Muscle layer of colon (tissue), 2 donors: ENCODE results near the gene MZF1.

ENCODE experiments used
- H3K27ac ChIP-seq: one replicate; pipeline ENCODE4 v1.7.0; 2013; ENCODE audit warnings: low read depth, mild to moderate bottlenecking, low read length, moderate library complexity
- H3K27me3 ChIP-seq, 2 donors: one replicate each; pipeline ENCODE4 v1.7.0; 2013; ENCODE audit warnings: low read length in 2 of 2, mild to moderate bottlenecking in 2 of 2; ENCODE audit not compliant: insufficient read depth in 2 of 2, control insufficient read depth in 1 of 2
- H3K36me3 ChIP-seq: one replicate; pipeline ENCODE4 v1.7.0; 2013; ENCODE audit warnings: mild to moderate bottlenecking, low read length; ENCODE audit not compliant: insufficient read depth
- H3K4me1 ChIP-seq: one replicate; pipeline ENCODE4 v1.7.0; 2013; ENCODE audit warnings: mild to moderate bottlenecking, low read length; ENCODE audit not compliant: insufficient read depth
- H3K4me3 ChIP-seq, 2 donors: one replicate each; pipeline ENCODE4 v1.7.0; 2013; ENCODE audit warnings: low read length in 2 of 2, low read depth in 1 of 2, mild to moderate bottlenecking in 1 of 2, moderate library complexity in 1 of 2
- H3K9ac ChIP-seq: one replicate; pipeline ENCODE4 v1.7.0; 2013; ENCODE audit warnings: low read length
- H3K9me3 ChIP-seq: one replicate; pipeline ENCODE4 v1.7.0; 2013; ENCODE audit warnings: mild to moderate bottlenecking, low read length
- donor health status: abdominal sarcoma.
- donor health status: Adenocarcinoma of cecum.

Gene MZF1

GRCh38 chr19:58520257-58520599, 52.9 kb downstream of the MZF1 start:
- no peaks in the 10 kb centered on the region for H3K27me3 ChIP-seq
- H3K36me3 ChIP-seq: peaks cover 19% of the 10 kb centered on the region
- peak overlapping the region; percentile 84 to 99 for H3K4me3 ChIP-seq
- H3K9ac ChIP-seq: peak overlapping the region; percentile 88
- H3K9me3 ChIP-seq: no peaks in the 10 kb centered on the region
- peaks cover 33% of the 10 kb centered on the region for H3K4me1 ChIP-seq
- H3K27ac ChIP-seq: peak overlapping the region; percentile 93

DNA sequence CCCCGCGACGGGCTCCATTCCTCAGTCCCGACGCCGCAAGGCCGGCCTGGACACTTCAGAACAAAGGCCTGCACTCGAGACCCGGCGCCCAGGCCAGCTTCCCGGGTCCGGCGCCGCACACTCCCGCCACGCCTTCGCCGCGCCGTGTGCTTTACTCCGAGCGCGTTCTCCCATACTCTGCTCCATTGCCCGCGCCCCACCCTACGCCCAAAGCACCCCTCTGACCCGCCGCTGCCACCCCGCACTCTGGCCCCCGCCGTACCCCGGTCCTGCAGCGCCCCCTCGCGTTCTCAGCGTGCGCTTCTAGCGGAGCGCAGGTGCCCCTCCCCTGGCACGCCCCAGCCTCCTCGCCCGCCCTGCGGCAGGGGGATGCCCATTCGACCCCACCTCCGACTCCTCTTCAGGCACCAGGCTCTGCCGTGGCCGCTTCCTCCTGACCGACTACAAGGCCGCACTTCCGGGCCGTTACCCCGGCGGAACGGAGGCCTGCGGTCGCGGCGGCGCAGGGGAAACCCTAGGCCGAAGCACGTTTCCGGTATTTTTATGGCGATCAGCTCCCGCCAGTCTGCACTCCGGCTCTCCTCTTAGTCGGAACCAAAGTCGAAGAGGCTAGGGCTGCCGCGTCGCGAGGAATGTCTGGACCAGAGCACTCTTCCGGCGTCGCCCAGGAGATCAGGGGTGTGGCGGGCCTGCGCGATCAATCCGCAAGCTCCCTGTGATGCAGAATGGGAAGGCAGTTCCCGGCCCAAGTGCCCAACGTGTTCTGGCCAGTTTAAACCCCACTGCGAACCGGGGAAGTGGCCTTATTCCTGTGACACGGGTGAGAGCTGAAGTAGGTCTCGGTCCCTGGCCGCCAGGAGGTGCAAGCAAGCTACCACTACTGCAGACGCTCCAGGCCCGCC, 53.5 kb downstream of the MZF1 start, which contains the start of gene ZBTB45:
ZBTB45 (minus strand) TSS at position 456 of the 902 bp plus-strand sequence. CDS start 2,137 bp downstream, outside the sequence.
- peak within 1 kb of the TSS; percentile 84 to 99 for H3K4me3 ChIP-seq
- peak within 1 kb of the TSS; percentile 88 for H3K9ac ChIP-seq
- peaks cover 19% of the 10 kb centered on the region for H3K36me3 ChIP-seq
- H3K9me3 ChIP-seq: no peaks in the 10 kb centered on the region
- no peaks in the 10 kb centered on the region for H3K27me3 ChIP-seq
- peak within 1 kb of the TSS; percentile 93 for H3K27ac ChIP-seq
- H3K4me1 ChIP-seq: peaks cover 36% of the 10 kb centered on the region

- H3K27me3 ChIP-seq: no peaks in the 10 kb centered on the region
- peak overlapping the region; percentile 93 for H3K27ac ChIP-seq
- peak overlapping the region; percentile 88 for H3K9ac ChIP-seq
- no peaks in the 10 kb centered on the region for H3K9me3 ChIP-seq
- peaks cover 39% of the 10 kb centered on the region for H3K4me1 ChIP-seq
- peak overlapping the region; percentile 84 to 99 for H3K4me3 ChIP-seq
- peaks cover 19% of the 10 kb centered on the region for H3K36me3 ChIP-seq
Observed at GRCh38 chr19:58519087-58519354, 54.1 kb downstream of the MZF1 start.

GRCh38 chr19:58518256-58519086, 54.7 kb downstream of the MZF1 start:
- H3K9ac ChIP-seq: peak overlapping the region; percentile 88
- H3K4me1 ChIP-seq: peaks cover 43% of the 10 kb centered on the region
- H3K4me3 ChIP-seq: peak overlapping the region; percentile 84 to 99
- H3K9me3 ChIP-seq: no peaks in the 10 kb centered on the region
- no peaks in the 10 kb centered on the region for H3K27me3 ChIP-seq
- peaks cover 19% of the 10 kb centered on the region for H3K36me3 ChIP-seq
- peak overlapping the region; percentile 93 for H3K27ac ChIP-seq

- Histone ChIP-seq H3K9ac (no peak overlapping the region), H3K27ac (no peak overlapping the region), H3K36me3 (peaks cover 19% of the 10 kb centered on the region), H3K9me3 (no peaks in the 10 kb centered on the region), H3K4me1 (peaks cover 46% of the 10 kb centered on the region), H3K27me3 (no peaks in the 10 kb centered on the region), H3K4me3 (no peak overlapping the region)
Observed at GRCh38 chr19:58516964-58517833, 55.9 kb downstream of the MZF1 start.

GRCh38 chr19:58516246-58516836, 56.8 kb downstream of the MZF1 start:
- H3K27me3 ChIP-seq: no peaks in the 10 kb centered on the region
- no peaks in the 10 kb centered on the region for H3K9me3 ChIP-seq
- peaks cover 46% of the 10 kb centered on the region for H3K4me1 ChIP-seq
- H3K9ac ChIP-seq: no peak overlapping the region
- peaks cover 19% of the 10 kb centered on the region for H3K36me3 ChIP-seq
- no peak overlapping the region for H3K4me3 ChIP-seq
- no peak overlapping the region for H3K27ac ChIP-seq

DNA sequence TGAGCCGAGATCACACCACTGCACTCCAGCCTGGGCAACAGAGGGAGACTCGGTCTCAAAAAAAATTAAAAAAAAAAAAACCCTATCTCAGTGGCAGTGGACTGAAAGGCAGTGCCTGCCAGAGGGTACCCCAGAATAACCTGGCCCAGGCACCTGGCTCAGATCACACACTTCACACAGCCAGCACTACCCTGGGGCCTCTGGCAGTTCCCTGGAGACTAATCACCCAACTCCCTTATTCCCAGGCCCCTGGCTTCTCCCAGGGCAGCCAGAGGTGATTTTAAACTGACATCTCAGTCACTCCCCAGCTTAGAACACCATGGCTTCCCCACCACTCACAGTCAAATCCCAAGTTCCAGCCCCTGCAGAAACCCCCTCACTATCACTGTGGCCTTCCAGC, 57.9 kb downstream of the MZF1 start:
- Histone ChIP-seq H3K4me3 (no peak overlapping the region), H3K4me1 (peaks cover 42% of the 10 kb centered on the region), H3K27ac (no peak overlapping the region), H3K9me3 (no peaks in the 10 kb centered on the region), H3K36me3 (peaks cover 19% of the 10 kb centered on the region), H3K9ac (no peak overlapping the region), H3K27me3 (no peaks in the 10 kb centered on the region)

DNA sequence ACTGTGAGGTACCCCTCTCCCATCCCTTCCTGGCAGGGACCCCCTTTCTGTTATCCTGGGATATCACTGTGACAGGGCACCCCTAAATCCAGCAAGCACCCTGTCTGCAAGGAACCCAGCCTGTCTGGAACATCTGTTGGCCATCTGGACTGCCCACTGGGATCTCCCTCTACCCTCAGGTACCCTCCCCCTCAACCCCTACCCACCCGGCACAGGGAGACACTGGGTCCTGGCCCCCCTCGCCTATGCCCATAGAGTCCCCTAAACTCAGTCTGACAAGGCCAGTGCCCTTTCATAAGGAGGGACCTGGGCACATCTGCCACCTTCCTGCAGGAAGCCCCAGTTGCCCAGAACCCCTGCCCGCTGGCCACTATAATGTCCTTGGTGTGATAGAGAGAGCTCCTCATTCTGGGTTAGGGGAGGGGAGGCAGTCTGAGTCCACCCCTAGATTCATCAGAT, 58.5 kb downstream of the MZF1 start:
- peak overlapping the region; percentile 54 for H3K9ac ChIP-seq
- H3K36me3 ChIP-seq: peaks cover 19% of the 10 kb centered on the region
- H3K27me3 ChIP-seq: no peaks in the 10 kb centered on the region
- H3K27ac ChIP-seq: no peak overlapping the region
- H3K9me3 ChIP-seq: no peaks in the 10 kb centered on the region
- peaks cover 42% of the 10 kb centered on the region for H3K4me1 ChIP-seq
- peak overlapping the region in 1 of 2 donors; percentile 38 for H3K4me3 ChIP-seq

- Histone ChIP-seq H3K9ac (peak overlapping the region; percentile 65), H3K4me1 (peaks cover 42% of the 10 kb centered on the region)
Observed at GRCh38 chr19:58513694-58514563, 59.2 kb downstream of the MZF1 start.

DNA sequence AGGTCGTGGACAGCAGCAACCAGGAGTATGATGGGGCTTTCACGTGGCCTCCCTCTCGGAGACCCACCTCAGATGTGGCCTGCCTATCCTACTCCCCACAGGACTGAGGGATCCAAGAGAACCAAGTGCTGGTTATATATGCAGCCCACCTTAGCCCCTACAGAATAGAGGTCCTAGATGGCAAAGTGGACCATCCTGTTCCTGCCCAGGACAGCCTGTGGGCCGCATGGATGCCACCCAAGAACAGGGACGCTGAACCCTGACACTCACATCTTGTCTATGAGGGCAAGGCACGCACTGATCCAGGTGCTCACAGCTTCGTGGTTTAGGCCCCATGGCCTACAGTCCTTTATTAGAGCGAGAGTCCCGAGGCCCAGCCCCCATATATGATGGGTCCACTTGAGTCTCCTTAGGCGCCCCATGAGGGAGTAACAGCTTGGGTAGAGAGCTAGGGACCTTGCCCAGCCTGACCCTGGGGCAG, 59.9 kb downstream of the MZF1 start:
- H3K27me3 ChIP-seq: no peaks in the 10 kb centered on the region
- H3K27ac ChIP-seq: peak overlapping the region; percentile 49
- H3K4me3 ChIP-seq: peak overlapping the region in 1 of 2 donors; percentile 38
- H3K9ac ChIP-seq: peak overlapping the region; percentile 65
- H3K4me1 ChIP-seq: peaks cover 36% of the 10 kb centered on the region
- H3K9me3 ChIP-seq: no peaks in the 10 kb centered on the region
- peaks cover 19% of the 10 kb centered on the region for H3K36me3 ChIP-seq

More at GRCh38 chr19:58513694-58514563, 59.2 kb downstream of the MZF1 start:
- Histone ChIP-seq H3K4me3 (peak overlapping the region in 1 of 2 donors; percentile 38), H3K27ac (peak overlapping the region; percentile 49), H3K27me3 (no peaks in the 10 kb centered on the region), H3K36me3 (peaks cover 19% of the 10 kb centered on the region), H3K9me3 (no peaks in the 10 kb centered on the region)
